ENCODE data around the gene DNAH2.

The DNAH2 gene

DNA sequence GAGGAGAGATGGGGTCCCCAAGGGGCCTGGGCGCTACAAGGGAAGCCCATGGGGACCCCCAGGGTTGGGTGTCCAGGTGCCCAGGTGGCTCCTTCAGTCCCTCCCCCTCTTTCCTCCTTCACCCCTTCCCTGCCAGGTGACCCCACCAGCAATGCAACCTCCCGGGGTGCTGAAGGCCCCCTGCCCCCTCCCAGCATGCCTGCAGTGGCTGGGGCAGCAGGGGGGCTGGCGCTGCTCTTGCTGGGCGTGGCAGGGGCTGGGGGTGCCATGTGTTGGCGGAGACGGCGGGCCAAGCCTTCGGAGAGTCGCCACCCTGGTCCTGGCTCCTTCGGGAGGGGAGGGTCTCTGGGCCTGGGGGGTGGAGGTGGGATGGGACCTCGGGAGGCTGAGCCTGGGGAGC is 8.5 kb upstream of the DNAH2 start:
- Histone ChIP-seq H3K36me3 (ENCODE audit: insufficient read depth) (no peaks in the 10 kb centered on the region), H2AFZ (ENCODE audit: low read depth) (no peak overlapping the region), H4K20me1 (ENCODE audit: insufficient read depth) (no peaks in the 10 kb centered on the region), H3K4me1 (ENCODE audit: low read depth, poor library complexity, severe bottlenecking) (no peaks in the 10 kb centered on the region), H3K79me2 (ENCODE audit: insufficient read depth, low read depth) (no peaks in the 10 kb centered on the region), H3K4me3 (IDR thresholded peaks at IDR 0.05; ENCODE audit: insufficient read depth, low read depth, low read length) (no peak overlapping the region), H3K4me2 (no peak overlapping the region), H3K27me3 (ENCODE audit: insufficient read depth, low read depth) (no peaks in the 10 kb centered on the region), H3K9ac (no peak overlapping the region), H3K27ac (no peak overlapping the region)
- TF ChIP-seq, protein P1, sequence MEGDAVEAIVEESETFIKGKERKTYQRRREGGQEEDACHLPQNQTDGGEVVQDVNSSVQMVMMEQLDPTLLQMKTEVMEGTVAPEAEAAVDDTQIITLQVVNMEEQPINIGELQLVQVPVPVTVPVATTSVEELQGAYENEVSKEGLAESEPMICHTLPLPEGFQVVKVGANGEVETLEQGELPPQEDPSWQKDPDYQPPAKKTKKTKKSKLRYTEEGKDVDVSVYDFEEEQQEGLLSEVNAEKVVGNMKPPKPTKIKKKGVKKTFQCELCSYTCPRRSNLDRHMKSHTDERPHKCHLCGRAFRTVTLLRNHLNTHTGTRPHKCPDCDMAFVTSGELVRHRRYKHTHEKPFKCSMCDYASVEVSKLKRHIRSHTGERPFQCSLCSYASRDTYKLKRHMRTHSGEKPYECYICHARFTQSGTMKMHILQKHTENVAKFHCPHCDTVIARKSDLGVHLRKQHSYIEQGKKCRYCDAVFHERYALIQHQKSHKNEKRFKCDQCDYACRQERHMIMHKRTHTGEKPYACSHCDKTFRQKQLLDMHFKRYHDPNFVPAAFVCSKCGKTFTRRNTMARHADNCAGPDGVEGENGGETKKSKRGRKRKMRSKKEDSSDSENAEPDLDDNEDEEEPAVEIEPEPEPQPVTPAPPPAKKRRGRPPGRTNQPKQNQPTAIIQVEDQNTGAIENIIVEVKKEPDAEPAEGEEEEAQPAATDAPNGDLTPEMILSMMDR (conservative IDR thresholded peaks at IDR 0.05; ENCODE audit: low read depth, low read length) = no peak

DNA sequence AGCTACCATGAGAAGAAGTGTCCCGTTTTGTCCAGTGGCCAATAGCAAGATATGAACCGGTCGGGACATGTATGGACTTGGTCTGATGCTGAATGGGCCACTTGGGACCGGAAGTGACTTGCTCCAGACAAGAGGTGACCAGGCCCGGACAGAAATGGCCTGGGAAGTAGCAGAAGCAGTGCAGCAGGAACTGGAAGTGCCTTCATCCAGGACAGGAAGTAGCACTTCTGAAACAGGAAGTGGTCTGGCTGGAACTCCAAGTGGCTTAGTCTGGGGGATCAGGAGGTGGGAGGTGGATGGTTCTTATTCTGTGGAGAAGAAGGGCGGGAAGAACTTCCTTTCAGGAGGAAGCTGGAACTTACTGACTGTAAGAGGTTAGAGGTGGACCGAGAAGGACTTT is 7.2 kb upstream of the DNAH2 start:
- Histone ChIP-seq H2AFZ (ENCODE audit: low read depth) (no peak overlapping the region), H3K4me2 (no peak overlapping the region), H3K4me1 (ENCODE audit: low read depth, poor library complexity, severe bottlenecking) (no peaks in the 10 kb centered on the region), H3K36me3 (ENCODE audit: insufficient read depth) (no peaks in the 10 kb centered on the region), H4K20me1 (ENCODE audit: insufficient read depth) (no peaks in the 10 kb centered on the region), H3K27ac (no peak overlapping the region), H3K79me2 (ENCODE audit: insufficient read depth, low read depth) (no peaks in the 10 kb centered on the region), H3K9ac (no peak overlapping the region), H3K27me3 (ENCODE audit: insufficient read depth, low read depth) (no peaks in the 10 kb centered on the region), H3K4me3 (IDR thresholded peaks at IDR 0.05; ENCODE audit: insufficient read depth, low read depth, low read length) (no peak overlapping the region)
- TF ChIP-seq, protein P1 (conservative IDR thresholded peaks at IDR 0.05; ENCODE audit: low read depth, low read length) = no peak

DNA sequence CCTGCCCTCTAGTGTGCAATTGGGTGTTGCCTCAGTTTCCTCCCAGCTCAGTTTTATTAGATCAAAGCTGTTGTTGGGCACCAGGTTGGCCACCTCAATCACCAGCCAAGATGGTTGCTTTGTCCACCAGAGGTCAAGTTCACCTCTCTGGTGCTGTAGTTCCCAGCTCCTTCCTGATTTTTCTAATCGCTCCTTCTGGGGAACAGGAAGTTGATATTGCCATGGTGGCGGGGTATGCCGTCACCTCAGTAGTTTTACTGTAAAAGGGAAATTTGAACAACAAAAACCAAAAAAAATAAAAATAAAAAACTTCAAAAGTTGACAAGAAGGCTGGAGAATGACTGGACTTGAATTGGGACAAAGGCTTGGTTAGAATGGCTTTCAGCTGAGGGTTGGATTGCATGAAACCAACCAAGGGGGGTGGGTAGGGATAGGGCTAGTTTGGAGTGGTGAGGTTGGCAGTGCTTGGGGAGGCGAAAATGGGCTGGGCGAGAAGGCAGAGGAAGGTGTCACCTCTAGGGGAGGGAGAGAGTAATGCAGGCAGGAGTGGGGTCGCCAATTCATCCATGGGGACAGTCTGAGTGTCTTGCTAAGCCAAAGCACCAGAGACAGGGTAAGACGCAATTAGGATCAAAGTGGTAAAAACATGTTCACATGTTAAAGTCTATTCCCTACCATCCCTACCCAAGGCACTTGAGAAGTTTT is 6.3 kb upstream of the DNAH2 start:
- no peaks in the 10 kb centered on the region for H3K27me3 ChIP-seq (ENCODE audit: insufficient read depth, low read depth)
- no peak overlapping the region for H3K4me3 ChIP-seq (IDR thresholded peaks at IDR 0.05; ENCODE audit: insufficient read depth, low read depth, low read length)
- no peak overlapping the region for H2AFZ ChIP-seq (ENCODE audit: low read depth)
- TF ChIP-seq, protein P1 (conservative IDR thresholded peaks at IDR 0.05; ENCODE audit: low read depth, low read length) = no peak
- no peaks in the 10 kb centered on the region for H3K36me3 ChIP-seq (ENCODE audit: insufficient read depth)
- H3K27ac ChIP-seq = no peak overlapping the region
- H4K20me1 ChIP-seq (ENCODE audit: insufficient read depth) = no peaks in the 10 kb centered on the region
- H3K4me2 ChIP-seq = no peak overlapping the region
- H3K79me2 ChIP-seq (ENCODE audit: insufficient read depth, low read depth) = no peaks in the 10 kb centered on the region
- H3K9ac ChIP-seq = no peak overlapping the region
- H3K4me1 ChIP-seq (ENCODE audit: low read depth, poor library complexity, severe bottlenecking) = no peaks in the 10 kb centered on the region

DNA sequence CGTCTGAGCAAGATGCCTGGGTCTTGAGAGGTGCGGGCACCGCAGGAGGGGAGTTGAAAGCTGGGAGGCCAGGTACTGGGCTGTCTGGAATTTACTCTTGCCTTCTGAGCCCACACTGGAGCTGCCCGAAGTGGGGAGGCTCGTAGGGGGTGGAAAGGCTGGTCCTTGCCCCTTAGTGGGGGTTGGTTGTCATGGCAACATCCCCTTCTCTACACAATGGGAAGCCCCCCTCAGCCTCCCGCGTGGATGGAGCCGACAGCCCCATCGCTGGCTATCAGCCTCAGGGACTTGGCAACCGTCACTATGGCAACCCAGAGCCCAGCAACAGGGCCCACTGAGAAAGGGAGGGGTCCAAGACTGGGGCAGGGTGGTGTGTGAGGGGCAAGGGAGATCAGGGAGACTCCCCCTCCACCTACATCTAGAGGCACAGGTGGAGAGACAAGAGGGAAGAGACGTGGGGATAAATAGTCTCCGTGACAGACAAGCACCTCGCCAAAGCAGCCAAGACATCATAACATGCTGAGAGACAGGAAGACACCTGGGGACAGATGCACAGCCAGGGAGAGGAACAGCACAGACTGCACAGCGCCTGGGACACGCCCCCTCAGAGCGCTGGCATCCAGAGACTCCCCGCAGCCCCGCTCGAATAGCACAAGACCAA is 5.3 kb upstream of the DNAH2 start:
- no peaks in the 10 kb centered on the region for H3K27me3 ChIP-seq (ENCODE audit: insufficient read depth, low read depth)
- no peaks in the 10 kb centered on the region for H3K4me1 ChIP-seq (ENCODE audit: low read depth, poor library complexity, severe bottlenecking)
- no peak overlapping the region for H3K4me3 ChIP-seq (IDR thresholded peaks at IDR 0.05; ENCODE audit: insufficient read depth, low read depth, low read length)
- no peak overlapping the region for H3K4me2 ChIP-seq
- TF ChIP-seq, protein P1 (conservative IDR thresholded peaks at IDR 0.05; ENCODE audit: low read depth, low read length) = no peak
- no peak overlapping the region for H2AFZ ChIP-seq (ENCODE audit: low read depth)
- H3K36me3 ChIP-seq (ENCODE audit: insufficient read depth) = no peaks in the 10 kb centered on the region
- no peaks in the 10 kb centered on the region for H3K79me2 ChIP-seq (ENCODE audit: insufficient read depth, low read depth)
- H4K20me1 ChIP-seq (ENCODE audit: insufficient read depth) = no peaks in the 10 kb centered on the region
- H3K27ac ChIP-seq = no peak overlapping the region
- no peak overlapping the region for H3K9ac ChIP-seq
